Ramos (cell line): Measurements from ENCODE around the gene MYLK4.

Source experiments
- in situ Hi-C: fragments of 300-500 bp; cut with MboI; formaldehyde crosslinking; loops from one replicate; pipeline ENCODE4 v1.14.3; 2022; ENCODE audit warnings: low sequenced_read_pairs; ENCODE audit not compliant: unreplicated experiment

Gene MYLK4

DNA sequence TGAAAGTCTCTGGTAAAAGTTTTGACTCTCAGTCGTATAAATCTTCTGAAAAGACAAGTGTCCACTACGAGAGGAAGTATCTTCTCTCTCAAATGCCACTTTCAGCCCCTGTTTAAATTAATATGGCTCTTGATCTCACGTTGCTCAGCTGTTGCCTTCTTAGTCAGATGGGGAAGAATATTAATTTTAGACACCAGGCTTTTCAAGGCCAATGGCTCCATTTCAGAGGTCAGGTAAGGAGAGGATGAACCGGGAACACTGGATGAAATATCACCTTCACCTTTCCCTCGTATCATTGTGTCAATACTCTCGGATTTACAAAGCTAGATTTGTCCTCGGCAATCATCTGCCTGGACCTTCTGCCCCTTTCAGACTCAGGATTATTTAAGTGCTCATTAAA, at the start of gene MYLK4:
Gene MYLK4 (minus strand): TSS at position 91 of the 400 bp plus-strand sequence. CDS start 1,628 bp downstream, outside the sequence.
- in situ Hi-C loops, result no loop called here

DNA sequence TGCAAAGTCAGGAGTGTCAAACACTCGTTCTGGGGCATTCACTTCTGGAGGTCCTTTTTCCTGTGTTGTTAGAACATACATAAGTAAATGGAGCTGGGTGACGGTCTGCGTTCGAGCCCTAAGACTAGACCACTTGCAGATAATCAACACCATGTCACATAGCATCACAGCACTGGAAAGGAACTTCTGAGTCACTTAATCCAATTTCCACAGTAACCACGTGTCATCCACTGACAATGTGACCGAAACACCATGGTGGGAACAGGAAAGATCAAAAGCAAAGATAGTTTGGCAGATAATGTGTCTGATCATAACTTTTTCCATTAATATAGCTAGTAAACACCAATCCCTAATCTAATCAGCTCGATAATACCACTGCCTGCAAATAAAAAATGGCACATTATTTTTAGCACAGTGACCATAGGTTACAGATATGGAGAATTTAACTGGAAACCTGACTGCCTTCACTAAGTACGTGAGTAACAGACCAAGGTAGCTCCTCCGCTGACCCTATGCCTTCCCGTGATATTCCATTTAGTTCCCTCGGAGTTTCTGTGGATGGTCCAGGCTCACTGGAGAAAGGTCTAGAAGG, 49.3 kb upstream of the MYLK4 start:
- in situ Hi-C loops, result no loop called here

DNA sequence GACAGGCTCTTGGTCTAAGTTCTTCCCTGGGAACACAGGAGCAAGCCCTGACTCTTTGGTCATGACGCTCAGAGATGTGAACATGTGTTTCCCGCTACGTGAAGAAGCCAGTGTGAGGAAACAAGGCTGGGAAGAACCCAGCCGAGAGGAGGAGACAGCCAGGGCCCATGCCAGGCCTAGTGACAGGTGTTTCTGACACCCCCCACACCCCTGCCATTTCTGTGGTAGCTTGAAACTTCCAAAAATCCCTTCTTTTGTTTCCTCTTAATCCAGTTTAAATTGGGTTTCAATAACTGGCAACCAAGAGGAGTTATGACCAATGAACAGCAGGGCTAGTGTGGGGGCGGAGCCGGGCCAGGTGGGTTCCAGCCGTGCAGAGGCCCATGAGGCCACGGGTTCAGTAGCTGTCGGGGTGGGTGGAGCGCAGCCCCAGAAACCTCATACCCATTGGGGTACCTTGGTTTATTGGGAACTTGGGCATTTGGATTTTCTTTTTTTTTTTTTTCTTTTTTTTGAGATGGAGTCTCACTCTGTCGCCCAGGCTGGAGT, 47.9 kb upstream of the MYLK4 start:
- in situ Hi-C loops, result no loop called here

DNA sequence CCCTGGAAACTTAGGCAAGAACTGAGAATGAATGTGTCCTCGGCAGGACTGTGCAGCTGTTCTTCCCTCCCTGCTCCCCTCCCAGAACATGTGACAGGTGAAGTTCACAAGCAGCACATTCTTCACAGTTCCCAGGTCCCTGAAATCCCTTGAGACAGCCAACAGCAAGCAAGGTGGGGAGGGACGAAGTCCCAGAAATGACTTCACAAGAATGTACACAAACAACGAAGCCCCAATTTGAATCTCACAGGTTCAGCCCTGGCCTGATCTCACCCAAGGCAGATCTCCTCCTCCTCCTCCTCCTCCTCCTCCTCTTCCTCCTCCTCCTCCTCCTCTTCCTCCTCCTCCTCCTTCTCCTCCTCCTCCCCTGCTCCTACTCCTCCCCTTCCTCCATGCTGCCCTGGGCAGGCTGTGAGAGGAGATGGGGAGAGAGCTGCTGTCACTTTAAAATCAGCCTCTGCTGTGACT, 46.9 kb upstream of the MYLK4 start:
- in situ Hi-C loops, result no loop called here

DNA sequence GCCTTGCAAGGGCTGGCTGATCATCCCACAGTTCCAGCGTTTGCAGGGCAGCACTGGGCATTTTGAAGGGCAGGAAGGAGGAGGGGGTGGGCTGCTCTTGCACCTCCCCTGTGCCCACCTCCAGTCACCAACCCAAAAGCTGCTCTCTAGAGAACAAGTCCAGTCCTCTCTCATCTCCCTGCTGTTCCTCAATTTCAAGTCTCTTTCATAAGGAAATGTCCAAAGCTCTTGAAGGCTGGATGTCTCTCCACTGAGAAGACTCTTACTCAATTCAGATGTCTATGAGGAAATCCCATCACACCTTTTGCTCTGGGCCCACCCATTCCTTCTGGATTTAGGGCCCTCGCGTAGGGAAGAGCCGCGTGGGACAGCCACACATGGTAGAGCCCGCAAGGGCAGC, 46.1 kb upstream of the MYLK4 start:
- in situ Hi-C loops, result no loop called here

DNA sequence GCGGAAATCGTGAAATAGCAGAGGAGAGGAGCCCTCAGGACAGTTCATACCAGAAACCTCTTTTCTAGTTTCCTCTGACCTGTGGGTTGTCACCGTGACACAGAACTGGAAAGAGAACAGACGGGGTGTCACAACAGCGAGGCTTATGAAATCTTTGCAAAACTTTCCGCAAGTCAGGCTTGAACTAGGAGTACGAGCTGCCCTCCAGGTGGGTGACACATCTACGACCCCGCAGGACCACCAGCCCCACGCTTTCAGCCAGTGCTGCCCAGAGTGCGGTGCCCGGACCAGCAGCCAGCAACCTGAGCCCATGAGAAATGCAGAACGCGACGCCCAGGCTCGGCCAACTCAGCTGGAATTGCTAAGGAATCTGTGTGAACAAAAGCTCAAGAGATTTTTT, 45.2 kb upstream of the MYLK4 start:
- in situ Hi-C loops, result no loop called here

DNA sequence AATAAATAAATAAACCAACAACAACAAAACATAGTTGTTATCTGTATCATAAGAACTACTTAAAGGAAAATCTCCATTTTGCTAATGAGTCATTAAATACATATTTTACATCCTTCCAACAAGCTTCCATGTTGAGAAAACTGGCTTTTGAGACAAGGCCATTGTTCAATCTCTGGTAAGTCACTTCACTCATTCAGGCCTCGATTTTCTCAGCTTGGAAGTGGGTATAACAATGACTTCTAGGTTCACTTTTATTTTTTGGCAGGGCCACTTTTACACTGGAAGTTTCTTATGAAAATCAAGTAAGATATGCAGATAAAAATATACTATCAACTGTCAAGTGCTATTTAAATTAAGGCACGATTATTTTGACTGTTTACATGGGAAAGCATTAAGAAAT, 44.4 kb upstream of the MYLK4 start:
- in situ Hi-C loops, result no loop called here

DNA sequence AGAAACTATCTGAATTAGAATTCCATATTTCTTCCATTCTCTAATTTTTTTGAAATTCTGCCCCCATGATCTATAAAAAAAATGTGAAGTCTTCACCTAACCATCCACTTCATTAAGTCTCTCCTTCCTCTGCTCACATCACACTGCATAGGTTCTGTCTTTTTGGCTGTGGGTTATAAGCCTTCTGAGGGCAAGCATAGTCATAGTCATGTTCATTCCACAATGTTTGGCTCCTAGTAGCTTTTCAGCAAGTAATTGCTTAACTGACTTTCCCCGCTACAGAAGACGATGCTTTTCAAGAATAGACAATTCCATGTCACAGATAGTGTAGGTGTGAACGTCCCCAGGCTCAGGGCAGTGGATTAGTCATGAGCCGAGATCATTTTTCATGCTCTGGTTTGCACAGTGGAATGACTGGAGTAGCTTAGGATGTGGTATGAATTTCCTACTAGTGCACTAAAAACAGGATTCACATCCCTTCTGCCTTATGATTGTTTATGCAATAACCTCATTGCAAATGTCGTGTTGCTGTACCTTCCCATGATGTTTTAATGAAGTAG, 43.5 kb upstream of the MYLK4 start:
- in situ Hi-C loops, result no loop called here

DNA sequence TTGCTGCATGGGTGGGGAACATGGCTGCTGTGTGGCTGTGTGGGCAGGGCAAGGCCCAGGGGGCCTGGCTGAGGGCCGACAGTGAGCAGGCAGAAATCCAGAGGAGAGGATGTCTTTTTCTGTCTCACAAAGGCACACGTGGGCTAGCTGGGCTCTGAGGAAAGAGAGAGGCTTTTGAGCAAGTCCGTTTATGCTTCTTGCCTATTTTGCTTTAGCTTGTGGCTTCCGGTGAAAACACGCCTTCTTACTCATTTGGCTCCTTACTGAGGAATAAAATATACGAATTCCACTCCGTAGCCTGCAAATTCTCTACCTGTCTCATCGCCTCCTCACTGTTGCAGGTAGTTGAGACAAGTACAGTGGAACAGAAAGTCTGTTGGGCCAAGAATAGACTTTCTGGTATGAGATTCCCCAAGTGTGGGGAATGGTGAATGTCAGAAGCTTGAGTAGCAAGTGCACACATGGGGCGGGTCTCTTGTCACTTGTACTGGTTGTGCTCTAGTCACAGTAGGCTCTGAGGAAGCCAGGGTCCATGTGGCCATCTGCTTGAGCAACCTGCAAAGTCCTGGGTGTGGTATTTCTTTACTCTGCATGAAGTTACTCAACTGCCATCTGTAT, 42.9 kb upstream of the MYLK4 start:
- in situ Hi-C loops, result no loop called here

DNA sequence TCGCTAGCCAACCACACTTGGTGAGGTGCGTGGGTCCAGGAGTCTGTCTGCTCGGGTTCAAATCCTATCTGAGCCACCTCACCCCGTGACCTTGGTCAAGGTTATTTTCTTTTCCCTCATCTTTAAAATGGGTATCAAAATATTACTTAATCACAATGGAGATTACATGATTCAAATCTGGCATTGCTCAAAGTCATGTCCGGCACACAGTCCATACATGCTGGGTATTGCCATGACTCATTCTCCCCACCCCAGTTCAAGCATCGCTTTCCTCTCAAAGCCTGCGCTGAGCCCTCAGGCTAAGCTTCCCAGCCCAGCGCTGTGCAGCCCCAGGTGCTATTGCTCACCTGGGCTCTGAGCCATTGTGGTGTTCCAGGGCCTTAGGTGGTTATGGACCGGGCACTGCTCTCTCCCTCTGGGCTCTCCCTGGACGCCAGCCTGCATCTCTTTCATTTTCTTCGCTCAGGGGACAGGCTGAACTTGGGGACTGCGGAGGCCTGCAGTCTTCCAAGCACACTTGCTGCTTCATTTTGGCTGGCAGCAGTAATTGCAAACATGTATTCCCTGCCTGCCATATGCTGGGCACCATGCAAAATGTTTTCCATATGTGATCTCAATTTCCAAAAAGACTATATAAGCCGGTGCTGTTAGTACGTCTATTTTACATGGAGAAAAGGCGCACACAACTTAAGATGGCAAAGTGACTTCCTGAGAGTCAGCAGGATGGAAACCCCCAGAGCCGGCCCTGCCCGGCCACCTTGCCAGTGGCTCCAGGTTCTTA, 41.8 kb upstream of the MYLK4 start:
- in situ Hi-C loops, result no loop called here

DNA sequence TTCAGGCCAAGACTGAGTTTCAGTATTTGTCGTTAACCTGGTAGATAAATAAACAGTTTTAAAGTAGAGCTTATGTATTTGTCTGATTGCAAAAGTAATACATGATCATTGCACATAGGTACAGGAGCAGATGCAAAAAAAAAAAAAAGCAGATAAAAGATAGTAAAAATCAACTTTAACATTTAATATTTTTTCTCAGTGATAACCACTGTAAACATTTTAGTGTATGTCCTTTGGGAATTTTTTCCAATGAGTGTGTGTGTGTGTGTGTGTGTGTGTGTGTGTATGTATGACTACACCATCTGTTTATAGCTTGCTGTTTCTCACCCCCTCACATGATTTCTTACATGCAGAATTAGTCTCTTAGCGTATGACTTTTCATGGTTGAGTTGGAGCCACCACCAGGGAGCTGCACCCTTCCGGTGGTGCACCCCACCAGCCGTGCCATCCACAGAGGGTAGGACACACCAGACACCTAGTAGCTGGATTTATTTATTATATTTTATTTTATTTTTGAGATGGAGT, 40.8 kb upstream of the MYLK4 start:
- in situ Hi-C loops, result no loop called here

DNA sequence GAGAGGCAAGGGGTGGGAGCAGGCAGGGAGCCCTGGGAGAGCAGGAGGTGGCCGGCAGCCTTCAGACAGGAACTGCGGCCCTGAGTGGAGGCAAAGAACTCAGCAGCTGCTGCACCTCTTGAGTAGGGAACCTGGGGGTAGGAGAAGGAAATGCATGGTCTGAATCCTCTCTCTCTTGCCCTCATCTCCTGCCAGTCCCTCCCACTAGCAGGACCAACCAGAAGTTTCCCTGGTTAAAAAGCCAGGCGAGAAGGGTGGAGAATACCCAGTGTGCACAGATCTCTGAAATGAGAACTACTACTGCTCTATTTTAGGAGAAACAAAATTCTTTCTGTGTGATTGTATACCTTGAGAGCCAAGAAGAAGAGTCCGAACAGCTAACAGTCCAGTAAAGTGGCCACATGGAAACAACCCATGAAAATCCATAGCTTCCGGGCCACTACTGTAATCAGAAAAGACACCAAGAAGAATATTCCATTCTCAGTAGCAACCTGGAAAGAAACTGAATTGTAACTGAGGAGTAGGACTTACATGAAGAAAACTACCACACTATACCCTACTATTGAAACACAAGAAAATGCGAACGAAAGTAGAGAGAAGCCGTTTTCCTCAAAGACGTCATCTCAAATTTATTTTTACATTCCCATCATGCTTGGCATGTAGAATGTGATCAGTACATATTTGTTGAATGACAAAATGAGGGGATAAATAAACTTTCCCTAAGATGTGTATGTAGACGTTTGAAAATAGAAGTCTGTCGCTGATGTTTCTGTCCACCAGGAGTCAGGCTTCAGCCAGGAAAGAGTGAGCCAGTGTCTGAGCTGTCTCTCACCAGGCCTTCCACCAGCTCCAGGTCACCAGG, 40.1 kb upstream of the MYLK4 start:
- in situ Hi-C loops, result no loop called here

DNA sequence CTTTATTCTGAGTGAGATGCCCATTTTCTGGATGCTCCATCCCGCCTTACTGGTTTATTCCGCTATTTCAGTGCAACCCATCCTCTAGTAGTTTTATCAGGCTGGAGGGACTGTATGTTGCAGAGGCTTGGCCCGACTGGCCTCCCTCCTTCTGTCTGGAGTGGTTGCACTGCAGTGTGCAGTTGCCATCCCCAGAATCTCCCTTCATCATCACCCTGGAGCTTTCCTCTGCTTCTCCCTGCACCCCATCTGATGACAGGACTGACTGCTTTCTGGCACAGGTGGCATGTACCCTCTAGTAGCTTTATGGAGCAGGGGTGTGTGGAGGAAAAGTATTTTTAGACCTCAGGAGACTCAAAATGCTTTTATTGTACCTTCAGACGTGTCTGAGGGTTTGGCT, 35.5 kb upstream of the MYLK4 start:
- in situ Hi-C loops, result no loop called here

DNA sequence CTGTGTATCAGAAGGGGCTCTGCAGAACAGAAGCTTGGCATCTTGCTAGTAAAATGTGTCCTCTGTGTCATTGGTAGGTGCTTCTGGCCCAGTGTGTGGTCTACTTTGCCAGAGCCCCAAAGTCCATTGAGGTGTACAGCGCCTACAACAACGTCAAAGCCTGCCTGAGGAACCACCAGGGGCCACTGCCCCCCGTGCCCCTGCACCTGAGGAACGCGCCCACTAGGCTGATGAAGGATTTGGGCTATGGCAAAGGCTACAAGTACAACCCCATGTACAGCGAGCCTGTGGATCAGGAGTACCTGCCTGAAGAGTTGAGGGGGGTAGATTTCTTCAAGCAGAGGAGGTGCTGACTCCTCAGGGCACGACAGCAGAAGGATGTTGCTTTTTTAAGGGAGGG, 34.2 kb upstream of the MYLK4 start:
- in situ Hi-C loops, result no loop called here

DNA sequence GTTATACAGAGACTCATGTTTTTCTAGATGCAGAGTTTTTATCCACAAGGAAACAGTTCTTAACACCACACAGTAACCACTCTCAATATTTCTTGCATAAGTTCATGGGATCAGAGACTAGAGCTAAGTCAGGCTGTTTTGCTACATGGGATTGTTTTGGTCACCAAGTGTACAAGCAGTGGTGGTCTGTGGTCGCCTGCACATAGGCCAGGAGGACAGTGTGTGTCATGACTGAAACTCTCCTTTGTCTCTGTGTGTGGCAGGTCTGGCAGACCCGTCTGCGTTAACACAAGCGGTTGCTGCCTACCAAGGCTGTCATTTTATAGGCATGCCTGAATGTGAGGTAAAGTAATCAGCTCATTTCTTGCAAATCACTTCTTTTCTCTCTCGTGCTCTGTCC, 33.3 kb upstream of the MYLK4 start:
- in situ Hi-C loops, result no loop called here

DNA sequence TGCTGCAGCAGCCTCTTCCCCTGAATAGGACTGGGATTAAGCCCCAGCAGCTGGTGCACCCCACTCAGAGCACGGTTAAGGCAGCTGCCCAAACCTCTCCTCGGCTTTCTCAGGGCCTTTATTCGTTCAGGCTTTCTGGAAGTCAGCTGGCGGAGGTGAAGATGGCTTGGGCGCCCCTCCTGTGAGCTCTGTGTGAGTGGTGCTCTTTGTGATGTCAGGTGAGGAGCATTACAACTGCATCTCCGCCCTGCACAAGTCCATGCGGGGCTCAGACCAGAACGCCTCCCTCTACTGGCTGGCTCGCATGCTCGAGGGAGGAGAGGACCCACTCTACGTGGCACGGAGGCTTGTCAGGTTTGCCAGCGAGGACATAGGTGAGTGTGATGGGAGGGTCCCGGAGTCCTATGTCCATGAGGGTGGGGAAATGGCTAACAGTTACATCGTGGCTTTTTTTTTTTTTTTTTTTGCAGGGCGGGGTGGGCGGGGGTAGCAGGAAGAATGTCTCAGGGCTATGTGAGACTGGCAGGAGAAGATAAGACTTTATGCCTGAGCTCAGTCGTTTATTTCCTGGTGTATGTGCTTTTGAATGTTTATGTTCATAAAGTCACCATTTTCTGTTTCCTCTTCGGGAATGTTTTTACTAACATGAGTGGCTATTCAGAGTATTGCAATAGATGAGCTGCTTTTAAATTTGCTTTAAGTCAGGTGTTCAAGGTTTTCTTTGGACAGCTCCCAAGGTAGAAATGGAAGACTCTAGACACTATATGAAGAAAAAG, 32.7 kb upstream of the MYLK4 start:
- in situ Hi-C loops, result no loop called here

DNA sequence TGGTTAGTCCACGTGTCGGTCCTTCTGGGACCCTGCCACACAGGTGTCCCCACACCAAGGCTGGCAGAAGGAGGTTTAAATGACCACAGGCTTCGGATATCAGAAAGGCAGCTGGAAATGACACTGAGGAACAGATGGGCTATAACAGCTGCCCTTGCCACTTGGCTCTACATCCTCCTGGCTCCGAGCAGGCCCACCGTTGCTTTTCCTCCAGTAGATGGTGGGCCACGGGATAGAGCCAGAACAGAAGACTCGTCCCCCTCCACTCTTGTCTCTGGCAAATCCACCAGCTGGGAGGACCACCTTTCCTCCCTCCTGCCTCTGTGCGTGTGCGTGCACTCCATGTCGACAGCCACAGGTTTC, 32.1 kb upstream of the MYLK4 start:
- in situ Hi-C loops, result no loop called here

DNA sequence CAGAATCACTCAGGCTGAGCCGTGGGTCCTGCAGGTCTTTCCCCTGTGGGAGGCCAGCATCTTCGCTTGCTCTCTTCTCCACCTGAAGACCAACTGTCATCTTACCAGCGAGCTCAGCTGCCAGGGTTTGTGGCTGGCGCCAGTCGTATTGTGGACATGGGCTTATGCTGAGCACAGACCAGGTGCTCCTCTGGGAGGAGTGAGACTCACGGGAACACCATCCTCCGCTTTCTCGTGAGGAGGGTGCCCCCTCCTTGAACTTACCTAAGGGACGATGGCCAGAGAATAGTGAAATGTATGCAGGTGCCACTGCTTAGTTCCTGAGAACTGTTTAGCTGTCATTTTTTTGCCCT, 31.6 kb upstream of the MYLK4 start:
- in situ Hi-C loops, result no loop called here

DNA sequence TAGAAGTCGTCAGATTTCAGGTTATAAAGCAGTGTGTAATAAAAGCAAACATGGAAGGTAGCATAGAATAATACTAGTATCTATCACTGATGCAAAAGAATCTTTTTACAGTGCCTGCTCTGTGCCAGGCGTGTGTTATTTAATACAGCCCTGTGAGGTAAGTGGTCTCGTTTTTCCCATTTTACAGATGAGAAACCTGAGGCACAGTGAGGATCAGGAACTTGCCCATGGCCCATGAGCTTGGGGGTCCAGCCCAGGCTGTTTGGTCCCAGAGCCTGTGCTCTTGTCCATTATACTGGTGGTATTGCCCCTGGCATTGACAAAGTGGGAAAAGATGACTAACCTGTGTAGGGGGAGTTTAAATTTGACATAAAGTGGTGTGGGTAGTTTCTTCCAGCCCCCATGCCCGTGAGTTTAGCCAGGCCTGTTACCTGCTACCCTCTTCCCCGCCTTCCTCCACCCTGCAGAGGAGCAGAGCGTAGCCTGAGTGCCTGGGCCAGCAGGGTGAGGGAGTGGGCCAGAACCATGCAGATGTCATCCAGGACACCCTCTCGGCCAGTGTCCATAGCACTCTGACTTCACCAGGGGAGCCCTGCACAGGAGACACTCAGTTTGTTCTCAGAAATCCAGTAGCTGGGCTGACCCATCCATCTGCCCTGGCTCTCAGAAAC, 31.1 kb upstream of the MYLK4 start:
- in situ Hi-C loops, result no loop called here
